Choroid plexus epithelial cell (primary cell): ENCODE data around the gene MRPS27.

Experiments used
- DNase-seq: peaks from one replicate; pipeline ENCODE4 v3.0.0-alpha.2; 2010; ENCODE audit warnings: low read depth
- H3K4me3 ChIP-seq: 2 replicates; pipeline ENCODE4 v1.5.1; 2011; ENCODE audit warnings: low read depth, mild to moderate bottlenecking, control low read depth, low read length, moderate library complexity
- CTCF ChIP-seq: conservative IDR thresholded peaks from 2 replicates; pipeline ENCODE4 v1.5.1; 2011; ENCODE audit warnings: low read depth, mild to moderate bottlenecking, control low read depth, inconsistent platforms, low read length, moderate library complexity

MRPS27 gene

GRCh38 chr5:72319976-72320752 lies at the start of gene MRPS27, which contains the start of gene PTCD2:
TSS of gene MRPS27 (minus strand) at chr5:72320240. CDS start at chr5:72320221, 19 bp downstream.
TSS of gene PTCD2 (plus strand) at chr5:72320373. CDS start at chr5:72320383, 10 bp downstream.
- TF ChIP-seq CTCF: peak; percentile 33
- DNase-seq: peak; percentile 100
- peak within 1 kb of the TSS; percentile 78 for H3K4me3 ChIP-seq

GRCh38 chr5:72369711-72370110 lies 49.7 kb upstream of the MRPS27 start:
- no peak for DNase-seq
- TF ChIP-seq CTCF: no peak
- H3K4me3 ChIP-seq: no peak overlapping the region

GRCh38 chr5:72369301-72369700 lies 49.3 kb upstream of the MRPS27 start:
- DNase-seq: peak; percentile 30
- no peak for TF ChIP-seq CTCF
- no peak overlapping the region for H3K4me3 ChIP-seq

- no peak overlapping the region for H3K4me3 ChIP-seq
- TF ChIP-seq CTCF: no peak
- DNase-seq: no peak
Observed at GRCh38 chr5:72368271-72368670, 48.2 kb upstream of the MRPS27 start.

GRCh38 chr5:72366324-72366976 lies 46.4 kb upstream of the MRPS27 start:
- peak; percentile 93 for DNase-seq
- peak; percentile 84 for TF ChIP-seq CTCF
- no peak overlapping the region for H3K4me3 ChIP-seq

GRCh38 chr5:72364951-72365350 lies 44.9 kb upstream of the MRPS27 start:
- DNase-seq: no peak
- TF ChIP-seq CTCF: no peak
- no peak overlapping the region for H3K4me3 ChIP-seq

- H3K4me3 ChIP-seq: no peak overlapping the region
- TF ChIP-seq CTCF: no peak
- no peak for DNase-seq
Observed at GRCh38 chr5:72364171-72364570, 44.1 kb upstream of the MRPS27 start.
